ENCODE measurements around the gene UGT1A8. TPM values are rescaled to one million over a fixed set of nuclear protein-coding genes. Genes with fewer than 3 reads are reported as not detected.
"Not testable (repeated sequence)": the region's sequence is repeated elsewhere in the genome, so short reads cannot be mapped to it uniquely, and the experiment has no call there.

The UGT1A8 gene
- total and polyA plus RNA-seq, 2 donors from 2014 or later: 30.0 TPM; not detected in 1

- no peaks in the 10 kb centered on the region for H3K36me3 ChIP-seq (ENCODE audit: control insufficient read depth in 2 of 3, insufficient read depth in 3 of 3, low read length in 3 of 3)
- H3K9me3 ChIP-seq (ENCODE audit: control insufficient read depth in 2 of 3, insufficient read depth in 1 of 3, low read length in 3 of 3): no peaks in the 10 kb centered on the region
- H3K4me1 ChIP-seq (ENCODE audit: control insufficient read depth in 2 of 3, insufficient read depth in 2 of 3, low read depth in 1 of 3, low read length in 3 of 3): no peaks in the 10 kb centered on the region
- FAIRE-seq (no peak), DNase-seq (no peak)
- no peak overlapping the region for H3K9ac ChIP-seq (ENCODE audit: low read length in 3 of 3)
- H3K4me3 ChIP-seq (ENCODE audit: low read length in 3 of 3): no peak overlapping the region
- no peak overlapping the region for H3K27ac ChIP-seq (ENCODE audit: low read depth in 2 of 2, low read length in 2 of 2)
- intact Hi-C loops (cut with DNase I): no loop called here
- H3K27me3 ChIP-seq (ENCODE audit: control insufficient read depth, insufficient read depth, low read length): no peaks in the 10 kb centered on the region
- TF ChIP-seq CTCF (IDR thresholded peaks at IDR 0.05; ENCODE audit: borderline replicate concordance, extremely low read depth, insufficient read depth): no peak
Observed at GRCh38 chr2:233650981-233651380, 33.5 kb downstream of the UGT1A8 start.

- Histone ChIP-seq H3K4me3 (ENCODE audit: low read length in 3 of 3) (no peak overlapping the region), H3K27ac (ENCODE audit: low read depth in 2 of 2, low read length in 2 of 2) (no peak overlapping the region), H3K27me3 (ENCODE audit: control insufficient read depth, insufficient read depth, low read length) (no peaks in the 10 kb centered on the region), H3K4me1 (ENCODE audit: control insufficient read depth in 2 of 3, insufficient read depth in 2 of 3, low read depth in 1 of 3, low read length in 3 of 3) (no peaks in the 10 kb centered on the region), H3K36me3 (ENCODE audit: control insufficient read depth in 2 of 3, insufficient read depth in 3 of 3, low read length in 3 of 3) (no peaks in the 10 kb centered on the region), H3K9ac (ENCODE audit: low read length in 3 of 3) (no peak overlapping the region), H3K9me3 (ENCODE audit: control insufficient read depth in 2 of 3, insufficient read depth in 1 of 3, low read length in 3 of 3) (no peaks in the 10 kb centered on the region)
- no peak for TF ChIP-seq CTCF (IDR thresholded peaks at IDR 0.05; ENCODE audit: borderline replicate concordance, extremely low read depth, insufficient read depth)
- DNase-seq: no peak
- intact Hi-C loops (cut with DNase I): no loop called here
- no peak for FAIRE-seq
Observed at GRCh38 chr2:233651430-233651829, 34.0 kb downstream of the UGT1A8 start.

GRCh38 chr2:233654501-233654900 lies 37.1 kb downstream of the UGT1A8 start:
- DNase-seq (no peak), FAIRE-seq (no peak)
- H3K36me3 ChIP-seq (ENCODE audit: control insufficient read depth in 2 of 3, insufficient read depth in 3 of 3, low read length in 3 of 3): no peaks in the 10 kb centered on the region
- H3K4me3 ChIP-seq (ENCODE audit: low read length in 3 of 3): no peak overlapping the region
- H3K9ac ChIP-seq (ENCODE audit: low read length in 3 of 3): no peak overlapping the region
- H3K27ac ChIP-seq (ENCODE audit: low read depth in 2 of 2, low read length in 2 of 2): no peak overlapping the region
- no peak for TF ChIP-seq CTCF (IDR thresholded peaks at IDR 0.05; ENCODE audit: borderline replicate concordance, extremely low read depth, insufficient read depth)
- no peaks in the 10 kb centered on the region for H3K27me3 ChIP-seq (ENCODE audit: control insufficient read depth, insufficient read depth, low read length)
- intact Hi-C loops (cut with DNase I): no loop called here
- no peaks in the 10 kb centered on the region for H3K9me3 ChIP-seq (ENCODE audit: control insufficient read depth in 2 of 3, insufficient read depth in 1 of 3, low read length in 3 of 3)
- H3K4me1 ChIP-seq (ENCODE audit: control insufficient read depth in 2 of 3, insufficient read depth in 2 of 3, low read depth in 1 of 3, low read length in 3 of 3): no peaks in the 10 kb centered on the region

GRCh38 chr2:233655043-233655442 lies 37.6 kb downstream of the UGT1A8 start:
- Histone ChIP-seq H3K9me3 (ENCODE audit: control insufficient read depth in 2 of 3, insufficient read depth in 1 of 3, low read length in 3 of 3) (no peaks in the 10 kb centered on the region), H3K27ac (ENCODE audit: low read depth in 2 of 2, low read length in 2 of 2) (no peak overlapping the region), H3K27me3 (ENCODE audit: control insufficient read depth, insufficient read depth, low read length) (no peaks in the 10 kb centered on the region), H3K4me3 (ENCODE audit: low read length in 3 of 3) (no peak overlapping the region), H3K36me3 (ENCODE audit: control insufficient read depth in 2 of 3, insufficient read depth in 3 of 3, low read length in 3 of 3) (no peaks in the 10 kb centered on the region), H3K4me1 (ENCODE audit: control insufficient read depth in 2 of 3, insufficient read depth in 2 of 3, low read depth in 1 of 3, low read length in 3 of 3) (no peaks in the 10 kb centered on the region), H3K9ac (ENCODE audit: low read length in 3 of 3) (no peak overlapping the region)
- no peak for TF ChIP-seq CTCF (IDR thresholded peaks at IDR 0.05; ENCODE audit: borderline replicate concordance, extremely low read depth, insufficient read depth)
- DNase-seq (no peak), FAIRE-seq (no peak)
- intact Hi-C loops (cut with DNase I): no loop called here

GRCh38 chr2:233655943-233656342 lies 38.5 kb downstream of the UGT1A8 start:
- H3K9me3 ChIP-seq (ENCODE audit: control insufficient read depth in 2 of 3, insufficient read depth in 1 of 3, low read length in 3 of 3); H3K27ac ChIP-seq (ENCODE audit: low read depth in 2 of 2, low read length in 2 of 2); H3K27me3 ChIP-seq (ENCODE audit: control insufficient read depth, insufficient read depth, low read length); FAIRE-seq; H3K9ac ChIP-seq (ENCODE audit: low read length in 3 of 3); H3K4me1 ChIP-seq (ENCODE audit: control insufficient read depth in 2 of 3, insufficient read depth in 2 of 3, low read depth in 1 of 3, low read length in 3 of 3); DNase-seq; H3K4me3 ChIP-seq (ENCODE audit: low read length in 3 of 3); intact Hi-C loops (cut with DNase I); H3K36me3 ChIP-seq (ENCODE audit: control insufficient read depth in 2 of 3, insufficient read depth in 3 of 3, low read length in 3 of 3): not testable (repeated sequence)
